HG03520 (cell line): ENCODE measurements around the gene ASXL2.

ENCODE experiments used
- ATAC-seq: cut with Tn5 transposase; IDR thresholded peaks from one replicate; pipeline ENCODE4 v1.9.1; 2021; ENCODE audit warnings: mild to moderate bottlenecking, moderate library complexity; ENCODE audit not compliant: unreplicated experiment

ASXL2 gene

DNA sequence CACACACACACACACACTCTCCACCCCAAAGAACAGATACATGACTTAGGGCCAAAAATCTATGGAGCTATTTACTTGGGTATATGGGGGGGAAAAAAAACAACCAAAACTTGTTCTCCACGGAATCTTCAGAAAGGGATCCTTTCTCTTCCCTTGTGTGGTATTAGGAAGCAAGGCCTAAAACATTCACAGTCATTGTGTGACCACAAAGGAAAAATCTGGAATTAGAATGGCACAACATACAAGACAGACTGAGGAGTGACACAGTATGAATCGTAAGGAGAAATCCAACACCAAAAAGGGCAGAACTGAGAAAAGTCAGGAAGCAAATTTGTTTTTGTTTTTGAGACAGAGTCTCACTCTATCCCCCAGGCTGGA is 70.3 kb downstream of the ASXL2 start:
- ATAC-seq = no peak

GRCh38 chr2:25806941-25807340 is 71.3 kb downstream of the ASXL2 start:
- ATAC-seq = no peak

- no peak for ATAC-seq
Measured at GRCh38 chr2:25805987-25806386, 72.3 kb downstream of the ASXL2 start.

DNA sequence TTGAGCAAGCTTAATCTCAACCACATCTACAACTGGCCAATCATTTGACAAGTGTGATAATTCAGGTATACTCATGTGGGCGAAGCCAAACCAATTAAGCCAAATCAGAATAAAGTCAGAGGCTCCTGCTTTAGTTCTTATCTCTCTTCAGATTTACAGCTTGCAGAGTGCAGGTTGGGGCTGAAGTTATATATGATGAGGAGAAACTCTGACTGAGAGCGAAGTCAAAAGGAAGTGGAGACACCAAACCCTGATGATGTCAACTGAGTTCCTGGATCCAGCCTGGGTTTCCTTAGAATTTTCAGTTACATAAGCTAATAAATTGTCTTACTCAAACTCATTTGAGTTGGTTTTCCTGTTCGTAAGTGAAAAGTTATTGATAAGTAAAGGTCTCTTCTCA is 73.9 kb downstream of the ASXL2 start:
- ATAC-seq = no peak

GRCh38 chr2:25799301-25799700 is 79.0 kb downstream of the ASXL2 start:
- ATAC-seq = no peak

- ATAC-seq = no peak
Measured at GRCh38 chr2:25797620-25798488, 80.4 kb downstream of the ASXL2 start.

- no peak for ATAC-seq
Measured at GRCh38 chr2:25794544-25795276, 83.6 kb downstream of the ASXL2 start.

GRCh38 chr2:25790074-25790790 is 88.1 kb downstream of the ASXL2 start:
- no peak for ATAC-seq

GRCh38 chr2:25788457-25788856 is 89.8 kb downstream of the ASXL2 start:
- no peak for ATAC-seq

GRCh38 chr2:25787020-25787419 is 91.3 kb downstream of the ASXL2 start:
- no peak for ATAC-seq

DNA sequence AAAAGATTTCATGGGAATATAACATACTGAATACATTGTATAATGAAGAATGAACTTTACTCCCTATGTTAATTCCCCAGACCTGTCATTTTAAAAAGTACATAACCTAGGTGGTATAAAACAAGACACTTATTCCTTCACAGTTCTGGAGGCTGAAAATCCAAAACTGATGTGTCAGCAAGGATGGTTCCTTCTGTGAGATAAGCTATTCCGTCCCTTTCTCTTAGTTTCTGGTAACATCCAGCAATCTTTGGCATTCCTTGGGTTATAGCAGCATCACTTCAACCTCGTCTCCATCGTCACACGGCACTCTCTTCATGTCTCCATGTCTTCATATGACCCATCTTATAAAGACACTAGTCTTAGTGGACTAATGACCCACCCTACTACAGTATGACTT is 93.9 kb downstream of the ASXL2 start:
- ATAC-seq = no peak

DNA sequence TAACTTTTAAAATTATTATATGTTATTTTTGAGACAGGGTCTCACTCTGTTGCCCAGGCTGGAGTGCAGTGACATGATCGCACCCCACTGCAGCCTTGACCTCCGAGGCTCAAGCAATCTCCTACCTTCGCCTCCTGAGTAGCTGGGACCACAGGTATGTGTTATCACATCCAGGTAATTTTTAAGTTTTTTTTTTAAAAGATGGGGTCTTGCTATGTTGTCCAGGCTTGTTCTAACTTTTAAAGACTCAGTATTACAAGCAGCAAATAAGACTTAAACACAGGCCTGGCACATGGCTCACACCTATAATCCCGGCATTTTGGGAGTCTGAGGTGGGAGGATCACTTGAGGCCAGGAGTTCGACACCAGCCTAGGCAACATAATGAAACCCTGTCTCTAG is 101.2 kb downstream of the ASXL2 start:
- ATAC-seq = no peak

GRCh38 chr2:25772078-25772477 is 106.2 kb downstream of the ASXL2 start:
- no peak for ATAC-seq

GRCh38 chr2:25763575-25763974 is 114.7 kb downstream of the ASXL2 start:
- no peak for ATAC-seq

GRCh38 chr2:25760297-25760696 is 118.0 kb downstream of the ASXL2 start:
- ATAC-seq = no peak

DNA sequence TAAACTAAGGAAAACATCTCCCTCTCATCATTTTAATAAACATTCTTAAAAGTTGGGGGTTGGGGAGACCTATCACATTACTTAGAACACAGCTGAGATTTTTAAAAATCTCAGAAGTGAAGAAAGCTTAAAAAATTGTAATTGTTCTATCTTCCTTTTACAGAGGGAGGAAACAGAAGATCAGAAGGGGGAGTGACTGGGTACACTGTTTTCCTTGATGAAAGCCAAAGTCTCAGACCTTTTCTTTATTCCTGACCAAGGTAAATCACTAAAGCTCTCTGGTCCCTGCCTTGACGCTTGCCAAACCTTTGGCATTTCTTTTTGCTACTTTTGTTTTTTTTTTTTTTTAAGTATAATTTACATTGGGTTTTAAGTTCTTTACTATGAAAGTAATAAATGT is 119.9 kb downstream of the ASXL2 start:
- no peak for ATAC-seq

GRCh38 chr2:25757906-25758305 is 120.4 kb downstream of the ASXL2 start:
- no peak for ATAC-seq

DNA sequence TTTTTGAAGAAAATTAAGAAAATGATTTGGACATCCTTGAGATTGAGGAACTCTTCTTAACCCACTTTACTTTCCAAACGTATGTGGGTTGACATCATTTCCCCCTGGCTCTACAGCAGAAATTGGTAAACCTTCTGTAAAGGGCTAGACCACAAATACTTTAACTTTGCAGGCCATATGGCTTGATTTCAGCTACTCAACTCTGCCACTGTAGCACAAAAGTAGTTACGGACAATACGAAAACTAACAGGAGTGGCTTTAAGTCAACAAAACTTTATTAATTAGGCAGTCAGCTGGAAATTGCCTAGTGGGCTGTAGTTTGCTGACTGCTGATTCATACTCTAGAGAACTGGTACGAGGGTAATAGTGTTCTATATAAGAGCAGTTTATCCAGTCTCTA is 121.8 kb downstream of the ASXL2 start:
- ATAC-seq = no peak

DNA sequence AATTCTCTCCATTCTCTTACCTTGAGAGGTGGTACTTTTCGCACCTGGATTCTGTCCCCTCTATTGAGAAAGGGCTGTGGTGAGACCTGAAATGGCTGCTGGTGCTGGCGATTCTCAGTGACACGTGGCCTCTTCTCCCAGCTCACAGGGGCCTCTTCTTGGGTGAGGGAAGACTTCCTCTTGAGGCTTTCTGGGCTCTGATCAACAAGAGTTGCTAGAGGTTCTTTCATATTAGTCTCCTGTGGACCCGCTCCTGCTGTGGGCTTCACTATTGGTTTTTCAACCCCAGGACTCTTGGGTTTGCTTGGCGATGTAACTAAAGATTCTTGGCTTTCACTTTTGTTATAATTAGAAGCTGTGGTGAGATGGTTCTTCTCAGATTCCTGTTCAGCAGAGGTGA is 128.6 kb downstream of the ASXL2 start:
- ATAC-seq = no peak

DNA sequence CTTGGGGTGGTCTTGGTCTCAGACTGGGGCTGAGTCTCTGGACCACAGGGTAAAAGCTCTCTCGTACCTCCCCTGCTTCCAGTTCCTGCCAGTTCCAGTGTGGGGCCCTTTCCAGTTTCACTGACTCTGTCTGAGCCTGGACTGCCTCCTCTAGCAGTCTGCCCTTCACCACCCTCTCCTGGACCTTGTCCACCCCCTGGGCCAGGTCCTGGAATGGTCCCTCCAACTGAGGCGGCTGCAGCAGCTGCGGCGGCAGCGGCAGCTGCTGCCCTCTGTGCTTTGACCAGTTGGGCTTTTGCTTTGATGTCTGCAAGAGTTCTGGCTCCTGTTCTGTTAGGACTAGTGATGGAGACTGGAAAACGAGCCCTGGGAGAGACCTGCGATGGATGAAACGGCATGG is 134.2 kb downstream of the ASXL2 start:
- ATAC-seq = no peak

DNA sequence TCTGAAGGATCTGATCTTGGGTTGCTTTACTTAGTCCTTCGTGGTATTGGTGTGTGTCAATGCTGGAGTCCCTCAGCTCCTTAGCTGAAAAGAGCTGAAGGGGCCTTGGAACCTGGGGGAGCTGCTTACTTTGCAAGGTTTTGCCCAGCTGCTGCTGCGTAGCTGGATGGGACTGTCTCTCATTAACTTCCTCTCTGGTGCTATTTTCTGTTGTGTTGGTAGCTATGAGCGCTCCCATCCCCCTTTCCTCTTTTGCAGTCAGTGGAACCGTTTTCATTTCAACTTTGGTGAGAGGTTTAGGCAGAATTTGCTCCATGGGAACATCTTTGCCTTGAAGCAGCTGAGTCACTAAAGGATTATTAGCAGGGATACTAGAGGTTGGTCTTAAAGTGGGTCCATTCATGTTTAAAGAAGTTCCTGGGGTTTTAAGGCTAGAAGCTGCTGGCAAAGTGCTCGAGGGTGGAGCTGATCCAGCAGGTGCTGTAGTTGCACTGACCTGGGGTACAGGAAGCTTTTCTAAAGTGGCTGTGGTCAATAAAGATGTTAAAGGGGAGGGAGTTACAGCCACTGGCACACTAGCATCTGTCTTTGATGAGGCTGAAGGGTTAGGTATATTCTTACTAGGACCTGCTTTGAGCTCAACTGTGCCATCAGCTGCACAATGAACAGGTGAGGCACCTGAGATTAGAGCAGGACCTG is 135.0 kb downstream of the ASXL2 start:
- no peak for ATAC-seq
